ENCODE results near the gene TYMS. TPM values are rescaled to one million over a fixed set of nuclear protein-coding genes. Genes with fewer than 3 reads are reported as not detected.

TYMS gene
- total RNA-seq, 1 donor from 2014 or later, result 15.5 TPM

GRCh38 chr18:659597-659996, 2.1 kb downstream of the TYMS start:
- no peaks in the 10 kb centered on the region for H3K4me1 Mint-ChIP-seq (ENCODE audit: low read depth, unreplicated experiment)
- no peaks in the 10 kb centered on the region for H3K9me3 Mint-ChIP-seq (ENCODE audit: unreplicated experiment)
- TF ChIP-seq CTCF (IDR thresholded peaks at IDR 0.05; ENCODE audit: partially characterized antibody, unreplicated experiment), result no peak
- peak overlapping the region; percentile 86 for H3K4me3 Mint-ChIP-seq (ENCODE audit: unreplicated experiment)
- DNase-seq, result no peak
- H3K36me3 Mint-ChIP-seq (ENCODE audit: unreplicated experiment), result peaks cover 9% of the 10 kb centered on the region
- no peaks in the 10 kb centered on the region for H3K27me3 Mint-ChIP-seq (ENCODE audit: unreplicated experiment)
- H3K27ac Mint-ChIP-seq (ENCODE audit: unreplicated experiment), result no peak overlapping the region

GRCh38 chr18:662197-662596, 4.7 kb downstream of the TYMS start:
- H3K36me3 Mint-ChIP-seq (ENCODE audit: unreplicated experiment), result peaks cover 14% of the 10 kb centered on the region
- no peaks in the 10 kb centered on the region for H3K4me1 Mint-ChIP-seq (ENCODE audit: low read depth, unreplicated experiment)
- no peaks in the 10 kb centered on the region for H3K27me3 Mint-ChIP-seq (ENCODE audit: unreplicated experiment)
- H3K9me3 Mint-ChIP-seq (ENCODE audit: unreplicated experiment), result peaks cover 4% of the 10 kb centered on the region
- no peak for DNase-seq
- H3K4me3 Mint-ChIP-seq (ENCODE audit: unreplicated experiment), result no peak overlapping the region
- H3K27ac Mint-ChIP-seq (ENCODE audit: unreplicated experiment), result no peak overlapping the region
- no peak for TF ChIP-seq CTCF (IDR thresholded peaks at IDR 0.05; ENCODE audit: partially characterized antibody, unreplicated experiment)

DNA sequence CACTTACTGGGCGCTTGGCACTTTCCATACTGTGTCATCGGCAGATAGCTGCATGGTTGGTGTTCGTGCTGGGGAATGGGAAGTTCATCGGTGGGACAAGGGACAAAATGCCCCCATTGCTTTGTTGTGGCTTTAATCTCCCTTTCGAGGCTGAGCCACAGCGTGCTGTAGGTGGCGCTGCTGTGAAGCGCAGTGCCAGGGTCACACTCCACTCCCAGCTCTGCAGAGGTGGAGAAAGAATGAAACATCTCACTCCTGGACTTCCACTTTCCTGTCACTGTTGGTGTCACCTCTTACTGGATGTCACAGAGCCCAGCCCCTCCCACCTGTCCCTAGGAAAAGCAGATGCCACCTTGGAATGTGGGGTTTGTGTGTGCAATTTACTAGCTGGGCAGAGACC, 8.7 kb downstream of the TYMS start:
- H3K27me3 Mint-ChIP-seq (ENCODE audit: unreplicated experiment), result no peaks in the 10 kb centered on the region
- H3K4me1 Mint-ChIP-seq (ENCODE audit: low read depth, unreplicated experiment), result no peaks in the 10 kb centered on the region
- no peak for DNase-seq
- TF ChIP-seq CTCF (IDR thresholded peaks at IDR 0.05; ENCODE audit: partially characterized antibody, unreplicated experiment), result no peak
- H3K36me3 Mint-ChIP-seq (ENCODE audit: unreplicated experiment), result peaks cover 12% of the 10 kb centered on the region
- peaks cover 4% of the 10 kb centered on the region for H3K9me3 Mint-ChIP-seq (ENCODE audit: unreplicated experiment)
- H3K4me3 Mint-ChIP-seq (ENCODE audit: unreplicated experiment), result no peak overlapping the region
- no peak overlapping the region for H3K27ac Mint-ChIP-seq (ENCODE audit: unreplicated experiment)

- no peak for TF ChIP-seq CTCF (IDR thresholded peaks at IDR 0.05; ENCODE audit: partially characterized antibody, unreplicated experiment)
- peaks cover 4% of the 10 kb centered on the region for H3K9me3 Mint-ChIP-seq (ENCODE audit: unreplicated experiment)
- no peak overlapping the region for H3K27ac Mint-ChIP-seq (ENCODE audit: unreplicated experiment)
- H3K4me3 Mint-ChIP-seq (ENCODE audit: unreplicated experiment), result no peak overlapping the region
- no peak for DNase-seq
- H3K4me1 Mint-ChIP-seq (ENCODE audit: low read depth, unreplicated experiment), result no peaks in the 10 kb centered on the region
- peaks cover 8% of the 10 kb centered on the region for H3K36me3 Mint-ChIP-seq (ENCODE audit: unreplicated experiment)
- H3K27me3 Mint-ChIP-seq (ENCODE audit: unreplicated experiment), result no peaks in the 10 kb centered on the region
These were observed 9.2 kb downstream of the TYMS start for GRCh38 chr18:666628-667027.

- Mint-ChIP-seq H3K27ac (ENCODE audit: unreplicated experiment) (no peak overlapping the region), H3K4me3 (ENCODE audit: unreplicated experiment) (no peak overlapping the region), H3K4me1 (ENCODE audit: low read depth, unreplicated experiment) (no peaks in the 10 kb centered on the region), H3K27me3 (ENCODE audit: unreplicated experiment) (no peaks in the 10 kb centered on the region), H3K36me3 (ENCODE audit: unreplicated experiment) (peaks cover 5% of the 10 kb centered on the region), H3K9me3 (ENCODE audit: unreplicated experiment) (peaks cover 4% of the 10 kb centered on the region)
- no peak for DNase-seq
- no peak for TF ChIP-seq CTCF (IDR thresholded peaks at IDR 0.05; ENCODE audit: partially characterized antibody, unreplicated experiment)
These were observed 10.8 kb downstream of the TYMS start for GRCh38 chr18:668260-668659.
